CD4-positive, alpha-beta T cell treated with Interferon gamma for 1 hour (primary cell): ENCODE measurements around the gene NPHP3.

ENCODE experiments used
- DNase-seq: peaks from one replicate; pipeline ENCODE4 v3.0.0-alpha.2; 2020

NPHP3 gene

GRCh38 chr3:132682201-132682600 is 40.0 kb downstream of the NPHP3 start:
- no peak for DNase-seq

DNA sequence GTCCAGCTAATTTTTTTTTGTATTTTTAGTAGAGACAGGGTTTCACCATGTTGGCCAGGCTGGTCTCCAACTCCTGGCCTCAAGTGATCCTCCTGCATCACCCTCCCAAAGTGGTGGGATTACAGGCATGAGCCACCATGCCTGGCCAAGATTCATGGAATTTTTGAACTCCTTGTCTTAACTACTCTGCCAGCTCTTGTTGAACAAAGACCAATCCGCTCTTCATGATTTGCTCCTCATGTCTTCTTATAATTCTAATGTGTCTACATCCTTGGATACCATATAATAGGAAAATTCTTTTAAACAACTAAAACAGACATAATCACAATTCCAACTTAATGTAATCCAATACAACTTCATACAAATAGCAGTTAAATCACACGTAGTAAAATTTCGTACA is 40.8 kb downstream of the NPHP3 start:
- DNase-seq = no peak

DNA sequence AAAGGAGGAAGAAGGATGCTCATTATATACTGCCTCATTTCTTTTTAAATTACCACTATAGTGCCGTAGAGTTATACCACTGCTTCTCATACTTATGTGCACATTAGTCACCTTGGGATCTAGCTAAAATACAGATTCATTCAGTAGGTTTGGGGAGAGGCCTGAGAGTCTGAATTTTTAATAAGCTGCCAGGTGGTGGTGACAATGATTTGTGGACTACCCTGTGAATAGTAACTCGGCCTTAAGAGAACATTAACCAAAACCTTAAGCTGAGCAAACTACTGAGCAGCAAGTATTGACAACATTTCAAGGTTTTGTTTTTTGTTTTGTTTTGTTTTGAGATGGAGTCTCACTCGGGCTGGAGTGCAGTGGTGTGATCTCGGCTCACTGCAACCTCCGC is 42.3 kb downstream of the NPHP3 start:
- no peak for DNase-seq

GRCh38 chr3:132675408-132675807 is 46.8 kb downstream of the NPHP3 start:
- DNase-seq = no peak

- no peak for DNase-seq
Measured at GRCh38 chr3:132669256-132669777, 52.9 kb downstream of the NPHP3 start.

- DNase-seq = no peak
Measured at GRCh38 chr3:132665230-132665745, 56.9 kb downstream of the NPHP3 start.

DNA sequence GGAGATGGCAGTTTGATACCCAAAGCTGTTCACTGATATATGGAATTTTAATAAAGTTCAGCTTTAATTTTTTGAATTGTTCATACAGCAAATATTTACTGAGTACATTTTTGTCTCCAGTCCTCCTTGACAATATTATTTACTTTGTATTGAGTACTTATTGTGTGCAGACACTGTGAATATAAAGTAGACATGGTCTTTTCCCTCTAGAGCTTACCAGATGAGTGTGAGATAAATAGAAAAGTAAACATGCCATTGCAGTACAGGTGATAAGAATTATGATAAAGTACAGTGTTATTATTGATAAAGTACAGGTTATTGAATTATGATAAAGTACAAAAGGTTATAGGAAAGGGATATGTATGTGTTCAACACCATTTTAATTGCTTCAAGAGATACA is 60.0 kb downstream of the NPHP3 start:
- no peak for DNase-seq

DNA sequence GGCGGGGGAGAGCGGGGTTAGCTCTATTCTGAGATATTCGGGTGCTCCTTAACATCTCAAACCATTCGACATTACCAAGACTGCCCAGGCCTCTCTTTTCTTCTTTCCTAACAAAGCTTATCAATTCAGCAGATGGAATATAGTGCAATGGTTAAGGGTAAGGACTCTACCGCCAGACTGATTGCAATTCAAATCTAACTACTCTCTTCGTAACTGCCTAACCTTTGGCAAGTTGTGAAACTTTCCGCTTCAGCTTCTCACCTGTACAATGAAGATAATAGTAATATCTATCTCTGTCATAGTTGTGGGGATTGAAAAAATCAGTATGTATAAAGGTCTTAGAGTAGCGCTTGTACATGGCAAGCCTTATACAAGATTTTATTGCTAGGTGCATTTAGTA is 61.1 kb downstream of the NPHP3 start:
- DNase-seq = no peak

DNA sequence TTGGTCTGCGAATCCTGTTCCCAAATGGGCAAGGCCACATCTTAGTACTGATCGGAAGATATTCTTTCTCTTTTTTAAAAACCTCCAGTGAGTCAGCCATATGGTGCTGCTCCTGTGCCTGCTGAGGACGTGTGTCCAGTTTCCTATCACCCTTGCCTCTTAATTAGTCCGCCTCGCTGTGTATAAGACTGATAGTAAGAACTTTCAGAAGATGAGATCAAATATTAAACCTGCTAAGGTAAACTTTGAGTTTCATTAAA is 61.5 kb downstream of the NPHP3 start:
- no peak for DNase-seq

GRCh38 chr3:132660052-132660810 is 62.0 kb downstream of the NPHP3 start, which contains the start of gene UBA5:
UBA5 (plus strand) TSS chr3:132660329; CDS start chr3:132660538, 209 bp downstream.
- peak; percentile 66 for DNase-seq

DNA sequence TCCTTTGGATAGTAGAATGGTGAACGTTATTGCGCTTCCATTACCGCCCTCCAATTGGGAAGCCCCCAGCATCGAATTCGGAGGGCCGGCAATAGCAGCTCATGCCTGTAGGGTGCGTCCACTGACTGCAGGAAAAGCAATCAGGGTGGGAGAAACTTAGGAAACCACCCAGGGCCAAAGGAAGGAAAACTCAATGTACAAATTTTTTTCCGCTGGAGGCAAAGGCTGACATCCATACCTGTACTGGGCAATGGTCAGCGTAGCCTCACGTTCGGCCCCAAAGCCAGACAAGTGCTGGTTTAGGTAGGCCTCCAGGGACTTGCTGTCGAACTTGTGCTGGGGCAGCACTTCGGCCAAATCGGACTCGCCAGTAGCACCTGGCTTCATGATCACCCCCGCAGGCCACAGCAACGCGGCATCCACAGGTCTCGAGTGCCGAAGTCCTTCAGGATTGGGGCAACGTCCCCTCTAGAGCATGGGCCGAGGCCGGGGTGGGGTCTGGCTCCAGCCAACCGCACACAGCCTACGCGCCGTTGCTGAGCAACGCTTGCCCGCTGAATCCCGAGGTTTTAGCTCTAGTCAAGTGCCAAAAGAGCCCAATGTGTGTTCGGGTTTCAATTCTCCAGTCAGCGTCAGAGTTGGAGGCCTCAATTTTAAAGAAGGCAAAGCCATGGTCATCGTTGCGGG is 62.7 kb downstream of the NPHP3 start, which contains the start of gene ACAD11:
Gene ACAD11, minus strand, starts transcription at position 445 of the 687 bp plus-strand sequence. Its CDS starts 58 bp downstream, at position 387.
- peak; percentile 8 for DNase-seq

DNA sequence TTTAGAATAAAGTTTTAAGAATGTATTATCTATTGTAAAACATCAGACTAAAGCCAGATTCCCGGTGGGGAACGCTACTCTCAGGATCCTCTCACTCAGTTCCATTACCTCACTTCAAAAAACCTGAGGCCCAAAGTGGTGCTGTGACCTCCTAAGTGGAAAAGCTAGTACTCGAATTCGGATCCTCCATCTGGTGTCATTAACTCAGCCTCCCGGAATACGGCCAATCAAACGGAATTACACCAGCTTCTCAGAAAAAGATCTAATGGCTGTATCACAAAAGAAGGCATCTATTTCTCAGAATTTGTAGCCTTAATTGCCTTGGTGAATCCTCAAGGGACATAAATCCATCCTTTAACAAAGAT is 63.2 kb downstream of the NPHP3 start:
- DNase-seq = no peak

DNA sequence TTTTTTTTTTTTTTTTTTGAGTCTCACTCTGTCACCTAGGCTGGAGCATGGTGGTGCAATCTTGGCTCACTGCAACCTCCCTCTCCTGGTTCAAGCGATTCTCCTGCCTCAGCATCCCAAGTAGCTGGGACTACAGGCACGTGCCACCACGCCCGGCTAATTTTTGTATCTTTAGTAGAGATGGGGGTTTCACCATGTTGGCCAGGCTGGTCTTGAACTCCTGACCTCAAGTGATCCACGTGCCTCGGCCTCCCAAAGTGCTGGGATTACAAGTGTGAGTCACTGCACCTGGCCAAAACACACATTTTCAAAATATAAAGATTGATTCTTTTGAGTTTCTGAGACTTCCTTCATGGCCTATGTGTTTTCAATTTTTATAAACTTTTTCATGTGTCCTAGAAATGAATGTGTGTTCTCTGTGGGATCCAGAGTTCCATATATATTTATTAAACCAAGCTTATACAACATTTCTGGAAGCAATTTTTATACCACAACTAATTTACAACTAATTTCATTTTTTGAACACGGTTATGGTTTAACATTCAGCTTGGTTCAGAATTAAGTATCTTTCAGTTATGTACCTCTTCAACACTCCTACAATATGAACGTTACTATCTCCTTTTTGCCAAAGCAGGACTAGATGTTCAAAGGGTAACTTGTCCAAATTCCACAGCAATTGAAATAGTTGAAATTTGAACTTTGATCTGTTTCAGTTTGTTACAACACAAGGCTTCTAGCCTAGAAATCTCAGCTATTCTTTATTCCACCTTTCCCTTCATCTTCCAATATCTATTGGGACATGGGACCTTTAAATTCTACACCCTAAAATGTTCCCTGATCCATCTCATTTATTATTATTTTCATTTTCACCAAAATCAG is 64.1 kb downstream of the NPHP3 start:
- DNase-seq = no peak

- DNase-seq = no peak
Measured at GRCh38 chr3:132655471-132655870, 66.7 kb downstream of the NPHP3 start.

DNA sequence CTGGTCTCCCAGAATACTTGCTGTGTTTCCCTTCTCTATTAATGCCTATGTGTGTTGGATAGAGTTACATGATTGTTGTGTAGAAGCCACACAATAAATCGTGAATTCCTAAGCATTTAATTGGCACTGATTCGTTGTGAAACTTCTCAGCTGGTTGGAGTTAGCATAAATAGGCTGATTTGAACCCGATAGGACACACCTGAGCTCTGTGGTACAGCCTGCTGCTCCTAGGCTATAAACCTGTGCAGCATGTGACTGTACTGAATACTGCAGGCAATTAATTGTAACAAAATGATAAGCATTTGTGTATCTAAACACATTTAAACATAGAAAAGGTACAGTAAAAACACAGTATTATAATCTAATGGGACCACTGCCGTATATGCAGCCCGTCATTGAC is 67.5 kb downstream of the NPHP3 start:
- DNase-seq = no peak

GRCh38 chr3:132654190-132654589 is 68.0 kb downstream of the NPHP3 start:
- no peak for DNase-seq

DNA sequence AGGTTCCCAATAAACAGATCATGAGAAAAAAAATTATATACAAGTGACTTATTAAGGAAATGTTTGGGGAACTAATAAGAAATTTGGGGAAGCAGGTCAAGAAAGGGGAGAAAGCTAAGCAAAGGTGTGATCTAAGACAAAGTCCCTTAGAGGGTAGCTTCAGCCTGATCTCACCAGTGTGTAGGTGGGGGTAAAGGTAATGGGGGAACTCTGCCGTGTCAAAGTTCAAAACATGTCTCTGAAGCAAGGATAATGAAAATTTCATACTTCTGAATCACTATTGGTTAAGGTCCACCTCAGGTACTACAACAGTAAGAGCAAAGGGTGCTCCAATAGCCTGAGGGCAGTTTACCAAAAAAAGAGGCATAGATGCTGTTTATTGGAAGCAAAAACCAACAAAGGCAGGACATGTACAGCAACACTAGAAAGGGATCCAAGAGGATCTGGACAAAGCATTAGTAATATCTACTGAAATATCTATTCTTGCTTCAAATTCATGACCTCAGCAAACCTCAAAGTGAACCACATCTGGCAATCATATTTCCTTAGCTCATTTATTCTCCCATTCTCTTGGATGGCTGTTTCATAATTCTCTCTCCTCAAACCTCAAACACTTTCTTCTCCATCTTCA is 69.5 kb downstream of the NPHP3 start:
- DNase-seq = no peak

- DNase-seq = no peak
Measured at GRCh38 chr3:132650153-132650552, 72.1 kb downstream of the NPHP3 start.

DNA sequence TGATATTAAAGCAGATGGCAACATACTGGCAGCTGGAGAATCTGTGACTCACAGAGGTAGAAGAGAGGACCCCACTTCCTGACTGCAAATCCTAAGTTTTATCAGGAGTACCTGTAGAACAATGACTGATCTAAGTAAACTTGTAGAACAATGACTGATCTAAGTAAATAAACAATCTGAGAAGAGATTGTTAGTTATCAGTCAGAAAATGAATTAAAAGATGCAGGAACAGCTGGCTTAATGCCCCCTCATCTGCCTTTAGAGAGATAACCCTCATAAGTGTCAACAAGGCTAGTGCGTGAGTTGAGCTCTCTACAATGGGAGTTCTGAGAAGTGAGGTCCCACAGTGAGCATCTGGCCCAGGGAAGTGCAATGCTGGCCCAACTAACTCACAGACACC is 77.2 kb downstream of the NPHP3 start:
- DNase-seq = no peak

DNA sequence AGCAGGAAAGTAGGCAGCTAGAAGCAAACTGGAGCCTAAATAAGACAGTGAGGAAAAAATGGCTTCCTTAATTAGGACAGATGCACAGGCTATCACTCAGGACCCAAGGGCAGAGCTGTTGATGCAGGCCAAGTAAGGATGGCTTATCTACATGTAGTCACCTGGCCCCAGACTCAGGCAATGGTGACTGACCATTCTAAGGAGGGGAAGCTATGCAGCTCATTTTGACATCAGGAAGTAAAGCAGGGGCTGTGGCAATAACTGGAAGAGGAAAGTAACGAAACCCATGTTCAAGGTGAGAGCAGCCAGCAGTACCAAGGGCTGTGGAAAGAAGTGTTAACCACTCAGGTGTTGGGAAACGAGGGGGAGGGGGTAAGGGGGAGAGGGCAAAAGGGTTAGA is 78.8 kb downstream of the NPHP3 start:
- DNase-seq = no peak

DNA sequence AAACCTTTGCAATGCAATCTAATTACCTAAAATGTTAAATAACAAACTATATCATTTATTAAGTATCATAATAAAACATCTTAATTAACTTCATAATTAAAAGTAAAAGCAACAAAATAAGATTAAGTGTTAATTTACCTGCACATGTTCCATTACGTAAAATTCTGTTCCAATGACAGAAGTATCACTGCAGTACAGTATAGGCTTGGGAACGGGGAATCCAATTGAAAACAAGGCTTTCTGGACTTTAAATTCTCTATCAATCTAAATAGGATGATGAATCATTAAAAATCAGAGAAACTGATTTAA is 79.7 kb downstream of the NPHP3 start:
- no peak for DNase-seq

- no peak for DNase-seq
Measured at GRCh38 chr3:132641837-132642538, 80.2 kb downstream of the NPHP3 start.
